Trophoblast cell (in vitro differentiated cells and primary cell): Measurements from ENCODE around the gene SPOPL.
"Not testable (repeated sequence)": the region's sequence is repeated elsewhere in the genome, so short reads cannot be mapped to it uniquely, and the experiment has no call there.

Experiments used
- DNase-seq, 2 donors: peaks; one replicate each; pipeline ENCODE4 v3.0.0-alpha.2; 2016
- H2AFZ ChIP-seq: 2 replicates; pipeline ENCODE4 v1.6.1; 2013; ENCODE audit warnings: low read length, moderate library complexity, mild to moderate bottlenecking; ENCODE audit not compliant: insufficient read depth, poor library complexity
- H2AK5ac ChIP-seq: 2 replicates; pipeline ENCODE4 v1.6.1; 2013; ENCODE audit warnings: mild to moderate bottlenecking, low read length
- H2BK120ac ChIP-seq: 2 replicates; pipeline ENCODE4 v1.6.1; 2013; ENCODE audit warnings: low read length, mild to moderate bottlenecking, moderate library complexity; ENCODE audit not compliant: insufficient read depth, poor library complexity
- H2BK12ac ChIP-seq: 2 replicates; pipeline ENCODE4 v1.6.1; 2013; ENCODE audit warnings: mild to moderate bottlenecking, low read length, moderate library complexity
- H2BK5ac ChIP-seq: 2 replicates; pipeline ENCODE4 v1.6.1; 2013; ENCODE audit warnings: low read length, low read depth, moderate library complexity, mild to moderate bottlenecking; ENCODE audit not compliant: poor library complexity
- H3K14ac ChIP-seq: 2 replicates; pipeline ENCODE4 v1.6.1; 2013; ENCODE audit warnings: mild to moderate bottlenecking, low read length
- H3K18ac ChIP-seq: 2 replicates; pipeline ENCODE4 v1.6.1; 2013; ENCODE audit warnings: mild to moderate bottlenecking, low read length
- H3K23ac ChIP-seq: 2 replicates; pipeline ENCODE4 v1.6.1; 2013; ENCODE audit warnings: low read length
- H3K27ac ChIP-seq: 2 replicates; pipeline ENCODE4 v1.5.1; 2013; ENCODE audit warnings: low read depth, mild to moderate bottlenecking, inconsistent platforms, low read length, moderate library complexity
- H3K27me3 ChIP-seq: 2 replicates; pipeline ENCODE4 v1.6.1; 2013; ENCODE audit warnings: inconsistent platforms, mild to moderate bottlenecking, low read length, moderate library complexity; ENCODE audit not compliant: insufficient read depth
- H3K36me3 ChIP-seq, 2 experiments: 1 replicate in 1 of 2; 2 replicates in 1 of 2; pipeline ENCODE4 v1.6.1; 2013; ENCODE audit warnings: low read length in 2 of 2, mild to moderate bottlenecking in 2 of 2, moderate library complexity in 1 of 2; ENCODE audit not compliant: insufficient read depth in 2 of 2, control insufficient read depth in 1 of 2
- H3K4ac ChIP-seq: 2 replicates; pipeline ENCODE4 v1.6.1; 2013; ENCODE audit warnings: low read depth, mild to moderate bottlenecking, low read length, moderate library complexity
- H3K4me1 ChIP-seq, 2 experiments: 1 replicate in 1 of 2; 2 replicates in 1 of 2; pipeline ENCODE4 v1.6.1; 2013; ENCODE audit warnings: low read length in 2 of 2, mild to moderate bottlenecking in 2 of 2, moderate library complexity in 1 of 2; ENCODE audit not compliant: insufficient read depth in 2 of 2, control insufficient read depth in 1 of 2
- H3K4me2 ChIP-seq: 2 replicates; pipeline ENCODE4 v1.6.1; 2013; ENCODE audit warnings: inconsistent platforms, mild to moderate bottlenecking, low read length, moderate library complexity
- H3K4me3 ChIP-seq: 2 replicates; pipeline ENCODE4 v1.5.1; 2013; ENCODE audit warnings: mild to moderate bottlenecking, low read depth, low read length, inconsistent platforms
- H3K79me1 ChIP-seq: one replicate; pipeline ENCODE4 v1.6.1; 2013; ENCODE audit warnings: low read length
- H3K79me2 ChIP-seq: 2 replicates; pipeline ENCODE4 v1.6.1; 2013; ENCODE audit warnings: low read length, mild to moderate bottlenecking; ENCODE audit not compliant: control insufficient read depth, insufficient read depth, poor library complexity
- H3K9ac ChIP-seq: 2 replicates; pipeline ENCODE4 v1.6.1; 2013; ENCODE audit warnings: mild to moderate bottlenecking, low read length
- H3K9me3 ChIP-seq: 2 replicates; pipeline ENCODE4 v1.6.1; 2013; ENCODE audit warnings: low read depth, mild to moderate bottlenecking, control low read depth, inconsistent platforms, low read length; ENCODE audit not compliant: insufficient read depth
- H4K12ac ChIP-seq: 2 replicates; pipeline ENCODE4 v1.6.1; 2013; ENCODE audit warnings: low read depth, mild to moderate bottlenecking, low read length, moderate library complexity
- H4K8ac ChIP-seq: 2 replicates; pipeline ENCODE4 v1.6.1; 2013; ENCODE audit warnings: low read depth, mild to moderate bottlenecking, low read length, moderate library complexity
- H4K91ac ChIP-seq: one replicate; pipeline ENCODE4 v1.6.1; 2013; ENCODE audit warnings: low read depth, mild to moderate bottlenecking, low read length, moderate library complexity
- WGBS: extraction: QIAGEN DNeasy Blood & Tissue Kit; methylation state at CpG from one replicate; pipeline ENCODE4 v1.1.7; 2013; ENCODE audit warnings: missing lambda C conversion rate; ENCODE audit not compliant: insufficient read length, insufficient coverage; ENCODE audit errors: extremely low coverage; 5-methylcytosine and 5-hydroxymethylcytosine counted together

Gene SPOPL

GRCh38 chr2:138455275-138455674 lies 46.3 kb upstream of the SPOPL start:
- H3K14ac ChIP-seq: no peak overlapping the region
- DNase-seq: peak in 1 of 2 donors; percentile 25
- no peaks in the 10 kb centered on the region for H3K9me3 ChIP-seq
- H3K4me2 ChIP-seq: no peak overlapping the region
- H3K36me3 ChIP-seq: peaks cover 0 to 2% of the 10 kb centered on the region in 2 experiments
- H3K18ac ChIP-seq: no peak overlapping the region
- H2AK5ac ChIP-seq: no peak overlapping the region
- no peaks in the 10 kb centered on the region for H3K79me2 ChIP-seq
- no peak overlapping the region for H3K9ac ChIP-seq
- H3K4ac ChIP-seq: no peak overlapping the region
- H3K27ac ChIP-seq: peak overlapping the region; percentile 1
- H3K23ac ChIP-seq: no peak overlapping the region
- no peak overlapping the region for H2BK5ac ChIP-seq
- WGBS: no CpG with 5 or more reads among the region's 2 CpGs
- no peak overlapping the region for H2BK120ac ChIP-seq
- no peaks in the 10 kb centered on the region for H3K27me3 ChIP-seq
- no peak overlapping the region for H3K4me3 ChIP-seq
- no peak overlapping the region for H4K91ac ChIP-seq
- no peak overlapping the region for H2BK12ac ChIP-seq
- peaks cover 2% of the 10 kb centered on the region for H3K79me1 ChIP-seq
- H4K8ac ChIP-seq: no peak overlapping the region
- H2AFZ ChIP-seq: no peak overlapping the region
- no peak overlapping the region for H4K12ac ChIP-seq
- H3K4me1 ChIP-seq: peaks cover 4 to 7% of the 10 kb centered on the region in 2 experiments

- H3K4ac ChIP-seq: no peak overlapping the region
- peaks cover 4 to 7% of the 10 kb centered on the region in 2 experiments for H3K4me1 ChIP-seq
- peak overlapping the region; percentile 57 for H3K27ac ChIP-seq
- no peaks in the 10 kb centered on the region for H3K79me2 ChIP-seq
- no peak overlapping the region for H2AK5ac ChIP-seq
- no peak overlapping the region for H4K91ac ChIP-seq
- peak overlapping the region; percentile 65 for H2BK5ac ChIP-seq
- WGBS: no CpG with 5 or more reads among the region's 2 CpGs
- no peak overlapping the region for H4K8ac ChIP-seq
- no peak overlapping the region for H4K12ac ChIP-seq
- H3K9me3 ChIP-seq: no peaks in the 10 kb centered on the region
- H2AFZ ChIP-seq: no peak overlapping the region
- H3K36me3 ChIP-seq: peaks cover 0 to 2% of the 10 kb centered on the region in 2 experiments
- no peak overlapping the region for H3K4me2 ChIP-seq
- H3K18ac ChIP-seq: no peak overlapping the region
- no peaks in the 10 kb centered on the region for H3K27me3 ChIP-seq
- H2BK12ac ChIP-seq: no peak overlapping the region
- peak; percentile 36 to 77 for DNase-seq
- H3K14ac ChIP-seq: no peak overlapping the region
- H3K23ac ChIP-seq: no peak overlapping the region
- no peak overlapping the region for H3K4me3 ChIP-seq
- no peak overlapping the region for H3K9ac ChIP-seq
- no peak overlapping the region for H2BK120ac ChIP-seq
- H3K79me1 ChIP-seq: peaks cover 2% of the 10 kb centered on the region
These were observed 45.9 kb upstream of the SPOPL start for GRCh38 chr2:138455691-138456090.

- H2AFZ ChIP-seq, H3K4me1 ChIP-seq, H3K23ac ChIP-seq, H3K27me3 ChIP-seq, H3K79me1 ChIP-seq, H4K12ac ChIP-seq, H3K9me3 ChIP-seq, H3K14ac ChIP-seq, H4K91ac ChIP-seq, H3K79me2 ChIP-seq, H2AK5ac ChIP-seq, H3K18ac ChIP-seq, H2BK5ac ChIP-seq, H3K27ac ChIP-seq, H2BK120ac ChIP-seq, H3K4ac ChIP-seq, H3K9ac ChIP-seq, H2BK12ac ChIP-seq, H3K4me3 ChIP-seq, H4K8ac ChIP-seq, H3K4me2 ChIP-seq, DNase-seq, H3K36me3 ChIP-seq: not testable (repeated sequence)
- WGBS: no CpG with 5 or more reads among the region's 3 CpGs
These were observed 38.9 kb upstream of the SPOPL start for GRCh38 chr2:138462689-138463088.

GRCh38 chr2:138468617-138469016 lies 33.0 kb upstream of the SPOPL start:
- no peak overlapping the region for H3K4me2 ChIP-seq
- no peak for DNase-seq
- no peak overlapping the region for H3K27ac ChIP-seq
- no peak overlapping the region for H4K8ac ChIP-seq
- no peak overlapping the region for H3K18ac ChIP-seq
- no peak overlapping the region for H3K14ac ChIP-seq
- no peak overlapping the region for H3K4me3 ChIP-seq
- H3K79me1 ChIP-seq: no peaks in the 10 kb centered on the region
- no peaks in the 10 kb centered on the region for H3K36me3 ChIP-seq
- H4K91ac ChIP-seq: no peak overlapping the region
- no peak overlapping the region for H3K23ac ChIP-seq
- peak overlapping the region; percentile 40 for H2BK5ac ChIP-seq
- H2BK12ac ChIP-seq: no peak overlapping the region
- H3K4ac ChIP-seq: no peak overlapping the region
- H3K79me2 ChIP-seq: no peaks in the 10 kb centered on the region
- H3K9me3 ChIP-seq: no peaks in the 10 kb centered on the region
- no peak overlapping the region for H3K9ac ChIP-seq
- H4K12ac ChIP-seq: no peak overlapping the region
- no peak overlapping the region for H2AK5ac ChIP-seq
- H2BK120ac ChIP-seq: no peak overlapping the region
- no CpG with 5 or more reads among the region's 1 CpG for WGBS
- no peak overlapping the region for H2AFZ ChIP-seq
- no peaks in the 10 kb centered on the region for H3K27me3 ChIP-seq
- no peaks in the 10 kb centered on the region for H3K4me1 ChIP-seq
